ENCODE data around the gene ZNF853. TPM values are rescaled to one million over a fixed set of nuclear protein-coding genes. Genes with fewer than 3 reads are reported as not detected.

Gene ZNF853
- total RNA-seq, 1 experiment from 2014 or later: 4.3 TPM

GRCh38 chr7:6636741-6637543, 21.5 kb downstream of the ZNF853 start, which contains the start of gene ZNF316:
ZNF316 (plus strand) TSS chr7:6637318; CDS start chr7:6642410, 5,092 bp downstream.
- no peak for DNase-seq (ENCODE audit: low spot score)

GRCh38 chr7:6637544-6638229, 22.3 kb downstream of the ZNF853 start:
- DNase-seq (ENCODE audit: low spot score): no peak

- DNase-seq (ENCODE audit: low spot score): no peak
These were observed 23.6 kb downstream of the ZNF853 start for GRCh38 chr7:6639032-6639431.

GRCh38 chr7:6639627-6640026, 24.2 kb downstream of the ZNF853 start:
- DNase-seq (ENCODE audit: low spot score): no peak

GRCh38 chr7:6640246-6640721, 24.9 kb downstream of the ZNF853 start:
- peak; percentile 35 for DNase-seq (ENCODE audit: low spot score)

GRCh38 chr7:6641305-6642035, 26.1 kb downstream of the ZNF853 start:
- DNase-seq (ENCODE audit: low spot score): no peak

GRCh38 chr7:6642239-6642839, 26.9 kb downstream of the ZNF853 start:
- DNase-seq (ENCODE audit: low spot score): no peak

- DNase-seq (ENCODE audit: low spot score): no peak
These were observed 27.6 kb downstream of the ZNF853 start for GRCh38 chr7:6642861-6643640.

GRCh38 chr7:6643915-6644625, 28.7 kb downstream of the ZNF853 start:
- no peak for DNase-seq (ENCODE audit: low spot score)

- no peak for DNase-seq (ENCODE audit: low spot score)
These were observed 29.3 kb downstream of the ZNF853 start for GRCh38 chr7:6644728-6645127.

GRCh38 chr7:6646465-6646864, 31.1 kb downstream of the ZNF853 start:
- no peak for DNase-seq (ENCODE audit: low spot score)

GRCh38 chr7:6647080-6647479, 31.7 kb downstream of the ZNF853 start:
- DNase-seq (ENCODE audit: low spot score): no peak

GRCh38 chr7:6647541-6647940, 32.1 kb downstream of the ZNF853 start:
- DNase-seq (ENCODE audit: low spot score): no peak

- DNase-seq (ENCODE audit: low spot score): no peak
These were observed 32.8 kb downstream of the ZNF853 start for GRCh38 chr7:6648066-6648814.

- no peak for DNase-seq (ENCODE audit: low spot score)
These were observed 33.4 kb downstream of the ZNF853 start for GRCh38 chr7:6648815-6649104.

- DNase-seq (ENCODE audit: low spot score): no peak
These were observed 34.0 kb downstream of the ZNF853 start for GRCh38 chr7:6649241-6649961.

- no peak for DNase-seq (ENCODE audit: low spot score)
These were observed 34.7 kb downstream of the ZNF853 start for GRCh38 chr7:6650086-6650485.

GRCh38 chr7:6650521-6651011, 35.2 kb downstream of the ZNF853 start:
- DNase-seq (ENCODE audit: low spot score): no peak

GRCh38 chr7:6651851-6652445, 36.5 kb downstream of the ZNF853 start:
- no peak for DNase-seq (ENCODE audit: low spot score)

All from A172 (cell line).